HCT116 (cell line): ENCODE measurements around the gene CILP2. TPM values are rescaled to one million over a fixed set of nuclear protein-coding genes. Genes with fewer than 3 reads are reported as not detected.

Experiments
- ATAC-seq: fragments of 200-7000 bp; cut with Tn5 transposase; 2 replicates; pipeline ENCODE4 v1.9.1; 2020; ENCODE audit warnings: mild to moderate bottlenecking, moderate library complexity
- BruUV-seq: library from RNA; stranded (reverse); fragments of 400-500 nt; replicated peaks from 2 replicates; lab custom pipeline; 2021; lab: Mats Ljungman, UMichigan
- CTCF ChIA-PET: fragments of 300-600 bp; sonication (Branson Sonifier 250); formaldehyde crosslinking; loops from one replicate; lab custom pipeline; 2021; ENCODE audit warnings: antibody characterized with exemption; lab: Charles Lee
- POLR2A ChIA-PET: fragments of 300-600, 350-600 bp; sonication (Branson Sonifier 250); formaldehyde crosslinking; loops from one replicate; lab custom pipeline; 2021; ENCODE audit warnings: antibody characterized with exemption; lab: Charles Lee
- RAD21 ChIA-PET, 2 experiments: fragments of 300-600 bp; sonication (Branson Sonifier 250); formaldehyde crosslinking; loops; one replicate each; lab custom pipeline; 2023; ENCODE audit warnings: low total read pairs in 2 of 2; ENCODE audit not compliant: uncharacterized antibody in 2 of 2, unreplicated experiment in 2 of 2, low non-redundant PET in 1 of 2; lab: Charles Lee
- DNase-seq: peaks from one replicate; pipeline ENCODE4 v3.0.0-alpha.2; 2010; ENCODE audit warnings: low read depth, low spot score
- H2AFZ ChIP-seq: fragments of 200-600 bp; shearing (Covaris generic), sonication (generic); 2 replicates; pipeline ENCODE4 v1.6.1; 2017; ENCODE audit warnings: low read depth, mixed run types, mixed read lengths, antibody characterized with exemption, low read length; ENCODE audit not compliant: poor library complexity, severe bottlenecking
- H3K27ac ChIP-seq: 2 replicates; pipeline ENCODE4 v1.5.1; 2012; ENCODE audit warnings: low read depth, low read length
- H3K27me3 ChIP-seq: fragments of 200-600 bp; sonication (generic); 2 replicates; pipeline ENCODE4 v1.6.1; 2016; ENCODE audit warnings: mixed run types, low read length, mixed read lengths; ENCODE audit not compliant: insufficient read depth
- H3K36me3 ChIP-seq, 2 experiments: fragments of 200-500 bp in 1 of 2; fragments of 200-600 bp in 1 of 2; sonication (Bioruptor generic) in 1 of 2; sonication (generic) in 1 of 2; 2 replicates each; pipeline versions ENCODE4 v1.5.1 to v1.6.1; 2014 to 2016; ENCODE audit warnings: low read length in 2 of 2, inconsistent platforms in 1 of 2, mixed read lengths in 1 of 2, mixed run types in 1 of 2; ENCODE audit not compliant: insufficient read depth in 2 of 2, control insufficient read depth in 1 of 2
- H3K4me1 ChIP-seq, 2 experiments: fragments of 200-600 bp in 1 of 2; sonication (generic) in 1 of 2; 2 replicates each; pipeline versions ENCODE4 v1.5.1 to v1.6.1; 2012 to 2017; ENCODE audit warnings: low read length in 2 of 2, inconsistent platforms in 1 of 2, mild to moderate bottlenecking in 1 of 2, mixed read lengths in 1 of 2, mixed run types in 1 of 2, moderate library complexity in 1 of 2; ENCODE audit not compliant: insufficient read depth in 2 of 2, control insufficient read depth in 1 of 2
- H3K4me2 ChIP-seq: fragments of 200-600 bp; sonication (generic); 2 replicates; pipeline ENCODE4 v1.6.1; 2017; ENCODE audit warnings: mixed run types, low read length, mixed read lengths
- H3K4me3 ChIP-seq, 2 experiments: fragments of 200-600 bp in 1 of 2; sonication (generic) in 1 of 2; replicated peaks in 1 of 2; 2 replicates each; pipeline ENCODE4 v1.5.1; 2011 to 2016; ENCODE audit warnings: low read length in 2 of 2, control low read depth in 1 of 2, low read depth in 1 of 2, mild to moderate bottlenecking in 1 of 2, mixed read lengths in 1 of 2, mixed run types in 1 of 2
- H3K79me2 ChIP-seq: fragments of 200-600 bp; sonication (generic); 2 replicates; pipeline ENCODE4 v1.6.1; 2017; ENCODE audit warnings: mild to moderate bottlenecking, mixed run types, low read length, moderate library complexity, mixed read lengths; ENCODE audit not compliant: insufficient read depth
- H3K9ac ChIP-seq: fragments of 200-600 bp; sonication (generic); 2 replicates; pipeline ENCODE4 v1.6.1; 2016; ENCODE audit warnings: low read length, mixed read lengths
- H3K9me2 ChIP-seq: fragments of 200-600 bp; sonication (generic), shearing (Covaris generic); 2 replicates; pipeline ENCODE4 v1.6.1; 2017; ENCODE audit warnings: mixed run types, mild to moderate bottlenecking, moderate library complexity; ENCODE audit not compliant: insufficient read depth
- H3K9me3 ChIP-seq, 2 experiments: fragments of 200-500 bp in 1 of 2; fragments of 200-600 bp in 1 of 2; sonication (Bioruptor generic) in 1 of 2; sonication (generic) in 1 of 2; 2 replicates each; pipeline ENCODE4 v1.6.1; 2014 to 2017; ENCODE audit warnings: low read length in 2 of 2, mixed read lengths in 2 of 2, inconsistent platforms in 1 of 2, low read depth in 1 of 2, mild to moderate bottlenecking in 1 of 2, mixed run types in 1 of 2, moderate library complexity in 1 of 2; ENCODE audit not compliant: control insufficient read depth in 1 of 2, insufficient read depth in 1 of 2
- H4K20me1 ChIP-seq: fragments of 200-600 bp; sonication (generic), shearing (Covaris generic); 2 replicates; pipeline ENCODE4 v1.6.1; 2017; ENCODE audit warnings: mixed run types, mild to moderate bottlenecking, moderate library complexity; ENCODE audit not compliant: insufficient read depth
- CBX3 ChIP-seq: IDR thresholded peaks from 2 replicates; pipeline ENCODE4 v1.6.1; 2012; ENCODE audit warnings: low read depth
- ELF1 ChIP-seq: IDR thresholded peaks from 2 replicates; pipeline ENCODE4 v1.6.1; 2012; ENCODE audit warnings: low read depth, borderline replicate concordance
- EZH2 ChIP-seq: fragments of 200-600 bp; sonication (generic); IDR thresholded peaks from 2 replicates; pipeline ENCODE4 v1.6.1; 2017; ENCODE audit warnings: antibody characterized with exemption, mixed run types
- EZH2phosphoT487 ChIP-seq: fragments of 200-600 bp; IDR thresholded peaks from 2 replicates; pipeline ENCODE4 v1.6.1; 2018; ENCODE audit warnings: antibody characterized with exemption, borderline replicate concordance
- FOSL1 ChIP-seq: IDR thresholded peaks from 2 replicates; pipeline ENCODE4 v1.6.1; 2012; ENCODE audit warnings: low read depth
- JUND ChIP-seq: IDR thresholded peaks from 2 replicates; pipeline ENCODE4 v1.6.1; 2012
- YY1 ChIP-seq: IDR thresholded peaks from 2 replicates; pipeline ENCODE4 v1.6.1; 2011; ENCODE audit warnings: low read length, low read depth, moderate library complexity, mild to moderate bottlenecking; ENCODE audit not compliant: insufficient replicate concordance; ENCODE audit errors: extremely low read depth
- ZFX ChIP-seq: fragments of 450-650 bp; IDR thresholded peaks from 2 replicates; pipeline ENCODE4 v1.6.1; 2017
- intact Hi-C: fragments of 100-400 bp; cut with micrococcal nuclease; formaldehyde crosslinking; loops from 2 replicates; pipeline ENCODE4 v1.10.0; 2022
- total RNA-seq: library from RNA; stranded (reverse); gene quantifications from one replicate; pipeline ENCODE4 v1.2.1, GENCODE V29; 2021; ENCODE audit not compliant: unreplicated experiment
- TF ChIP-seq, protein P1 (sequence below): IDR thresholded peaks from 2 replicates; pipeline ENCODE4 v1.6.1; 2012; ENCODE audit warnings: low read depth
- TF ChIP-seq, protein P2 (sequence below), 3 experiments: fragments of 200-600 bp in 1 of 3; sonication (generic) in 1 of 3; IDR thresholded peaks in 2 of 3; conservative IDR thresholded peaks in 1 of 3; 2 replicates each; pipeline ENCODE4 v1.5.1; 2012 to 2017; ENCODE audit warnings: low read depth in 2 of 3, low read length in 2 of 3, antibody characterized with exemption in 1 of 3, borderline replicate concordance in 1 of 3, control low read depth in 1 of 3, mild to moderate bottlenecking in 1 of 3, mixed read lengths in 1 of 3, mixed run types in 1 of 3, moderate library complexity in 1 of 3; ENCODE audit not compliant: insufficient read depth in 1 of 3
- TF ChIP-seq, protein P3 (sequence below): IDR thresholded peaks from 2 replicates; pipeline ENCODE4 v1.6.1; 2012

The CILP2 gene
- total RNA-seq, 1 experiment from 2014 or later = 13.1 TPM

DNA sequence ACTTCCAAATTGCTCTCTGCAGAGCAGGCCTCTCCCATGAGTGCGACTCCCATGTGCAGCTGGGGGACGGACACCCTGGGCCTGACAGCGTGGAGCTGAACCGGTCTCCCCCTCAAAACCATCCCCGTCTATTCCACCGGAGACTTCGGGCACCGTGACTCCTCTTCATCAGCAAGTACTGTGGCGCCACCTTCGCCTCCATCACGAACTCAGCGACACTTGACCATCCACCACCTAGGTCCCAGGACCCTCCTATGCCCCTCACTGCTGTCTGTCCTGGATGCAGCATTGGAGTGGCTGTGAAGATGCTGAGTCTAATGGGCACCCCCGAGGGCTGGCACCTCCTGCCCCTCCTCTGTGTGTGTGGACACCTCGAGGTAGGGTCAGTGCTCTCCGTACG lies 20.6 kb downstream of the CILP2 start:
- ChIA-PET POLR2A (no interaction called here), CTCF (interaction anchor here (1.3 kb wide), 1 partner anchor 28 kb away, joined by 3 read pairs; no protein-coding TSS in a partner anchor), RAD21 (no interaction called here)
- Histone ChIP-seq H3K36me3 (no peaks in the 10 kb centered on the region), H2AFZ (no peak overlapping the region), H4K20me1 (no peaks in the 10 kb centered on the region), H3K4me2 (no peak overlapping the region), H3K27me3 (no peaks in the 10 kb centered on the region), H3K79me2 (no peaks in the 10 kb centered on the region), H3K9ac (no peak overlapping the region)
- BruUV-seq = no TSS peak
- DNase-seq = no peak
- intact Hi-C loops = no loop called here
- TF ChIP-seq, protein P1, sequence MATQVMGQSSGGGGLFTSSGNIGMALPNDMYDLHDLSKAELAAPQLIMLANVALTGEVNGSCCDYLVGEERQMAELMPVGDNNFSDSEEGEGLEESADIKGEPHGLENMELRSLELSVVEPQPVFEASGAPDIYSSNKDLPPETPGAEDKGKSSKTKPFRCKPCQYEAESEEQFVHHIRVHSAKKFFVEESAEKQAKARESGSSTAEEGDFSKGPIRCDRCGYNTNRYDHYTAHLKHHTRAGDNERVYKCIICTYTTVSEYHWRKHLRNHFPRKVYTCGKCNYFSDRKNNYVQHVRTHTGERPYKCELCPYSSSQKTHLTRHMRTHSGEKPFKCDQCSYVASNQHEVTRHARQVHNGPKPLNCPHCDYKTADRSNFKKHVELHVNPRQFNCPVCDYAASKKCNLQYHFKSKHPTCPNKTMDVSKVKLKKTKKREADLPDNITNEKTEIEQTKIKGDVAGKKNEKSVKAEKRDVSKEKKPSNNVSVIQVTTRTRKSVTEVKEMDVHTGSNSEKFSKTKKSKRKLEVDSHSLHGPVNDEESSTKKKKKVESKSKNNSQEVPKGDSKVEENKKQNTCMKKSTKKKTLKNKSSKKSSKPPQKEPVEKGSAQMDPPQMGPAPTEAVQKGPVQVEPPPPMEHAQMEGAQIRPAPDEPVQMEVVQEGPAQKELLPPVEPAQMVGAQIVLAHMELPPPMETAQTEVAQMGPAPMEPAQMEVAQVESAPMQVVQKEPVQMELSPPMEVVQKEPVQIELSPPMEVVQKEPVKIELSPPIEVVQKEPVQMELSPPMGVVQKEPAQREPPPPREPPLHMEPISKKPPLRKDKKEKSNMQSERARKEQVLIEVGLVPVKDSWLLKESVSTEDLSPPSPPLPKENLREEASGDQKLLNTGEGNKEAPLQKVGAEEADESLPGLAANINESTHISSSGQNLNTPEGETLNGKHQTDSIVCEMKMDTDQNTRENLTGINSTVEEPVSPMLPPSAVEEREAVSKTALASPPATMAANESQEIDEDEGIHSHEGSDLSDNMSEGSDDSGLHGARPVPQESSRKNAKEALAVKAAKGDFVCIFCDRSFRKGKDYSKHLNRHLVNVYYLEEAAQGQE = no peak
- no peak for TF ChIP-seq YY1
- no peak for TF ChIP-seq FOSL1
- TF ChIP-seq, protein P2, sequence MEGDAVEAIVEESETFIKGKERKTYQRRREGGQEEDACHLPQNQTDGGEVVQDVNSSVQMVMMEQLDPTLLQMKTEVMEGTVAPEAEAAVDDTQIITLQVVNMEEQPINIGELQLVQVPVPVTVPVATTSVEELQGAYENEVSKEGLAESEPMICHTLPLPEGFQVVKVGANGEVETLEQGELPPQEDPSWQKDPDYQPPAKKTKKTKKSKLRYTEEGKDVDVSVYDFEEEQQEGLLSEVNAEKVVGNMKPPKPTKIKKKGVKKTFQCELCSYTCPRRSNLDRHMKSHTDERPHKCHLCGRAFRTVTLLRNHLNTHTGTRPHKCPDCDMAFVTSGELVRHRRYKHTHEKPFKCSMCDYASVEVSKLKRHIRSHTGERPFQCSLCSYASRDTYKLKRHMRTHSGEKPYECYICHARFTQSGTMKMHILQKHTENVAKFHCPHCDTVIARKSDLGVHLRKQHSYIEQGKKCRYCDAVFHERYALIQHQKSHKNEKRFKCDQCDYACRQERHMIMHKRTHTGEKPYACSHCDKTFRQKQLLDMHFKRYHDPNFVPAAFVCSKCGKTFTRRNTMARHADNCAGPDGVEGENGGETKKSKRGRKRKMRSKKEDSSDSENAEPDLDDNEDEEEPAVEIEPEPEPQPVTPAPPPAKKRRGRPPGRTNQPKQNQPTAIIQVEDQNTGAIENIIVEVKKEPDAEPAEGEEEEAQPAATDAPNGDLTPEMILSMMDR (IDR thresholded peaks at IDR 0.05 in 2 of 3, conservative IDR thresholded peaks at IDR 0.05 in 1 of 3; ENCODE audit: borderline replicate concordance in 1 of 3, insufficient read depth in 1 of 3, low read depth in 2 of 3, low read length in 2 of 3) = no peak
- no peak for TF ChIP-seq CBX3
- TF ChIP-seq, protein P3, sequence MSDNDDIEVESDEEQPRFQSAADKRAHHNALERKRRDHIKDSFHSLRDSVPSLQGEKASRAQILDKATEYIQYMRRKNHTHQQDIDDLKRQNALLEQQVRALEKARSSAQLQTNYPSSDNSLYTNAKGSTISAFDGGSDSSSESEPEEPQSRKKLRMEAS = no peak
- TF ChIP-seq JUND = no peak
- TF ChIP-seq EZH2 = no peak
- no peak for TF ChIP-seq EZH2phosphoT487
- no peak for TF ChIP-seq ZFX
- TF ChIP-seq ELF1 = no peak
- TF ChIP-seq, all 23 proteins: peak for 0
- no peaks in the 10 kb centered on the region for H3K4me1 ChIP-seq
- ATAC-seq = no peak
- no peaks in the 10 kb centered on the region for H3K9me3 ChIP-seq
- no peaks in the 10 kb centered on the region for H3K9me2 ChIP-seq
- H3K4me3 ChIP-seq = no peak overlapping the region
- H3K27ac ChIP-seq = no peak overlapping the region
